Motor neuron (in vitro differentiated cells): Measurements from ENCODE around the gene CELSR1. TPM values are rescaled to one million over a fixed set of nuclear protein-coding genes. Genes with fewer than 3 reads are reported as not detected.
A peak's percentile ranks its signal among the peaks of the same experiment; 100 is the strongest.
"Not testable (repeated sequence)": the region's sequence is repeated elsewhere in the genome, so short reads cannot be mapped to it uniquely, and the experiment has no call there.

ENCODE experiments used
- ATAC-seq, 8 experiments: fragments of 200-7000 bp; cut with Tn5 transposase; replicated peaks in 6 of 8; 2 replicates each; pipeline ENCODE4 v1.8.0; 2021; ENCODE audit warnings: mild to moderate bottlenecking in 8 of 8, moderate library complexity in 8 of 8
- H3K27ac ChIP-seq, 2 donors: fragments of 250-450 bp; sonication (Bioruptor Pico); 2 replicates each; pipeline ENCODE4 v1.9.0; 2021; ENCODE audit warnings: antibody characterized with exemption in 2 of 2, mild to moderate bottlenecking in 2 of 2, moderate library complexity in 1 of 2
- H3K4me1 ChIP-seq, 2 donors: fragments of 250-450 bp; sonication (Bioruptor Pico); replicated peaks in 1 of 2; 2 replicates each; pipeline ENCODE4 v1.6.1; 2021; ENCODE audit warnings: antibody characterized with exemption in 2 of 2, mild to moderate bottlenecking in 2 of 2, moderate library complexity in 1 of 2
- H3K4me3 ChIP-seq, 5 donors: fragments of 250-450 bp; sonication (Bioruptor Pico); 2 replicates each; pipeline ENCODE4 v1.9.0; 2021; ENCODE audit warnings: antibody characterized with exemption in 5 of 5, mild to moderate bottlenecking in 5 of 5, moderate library complexity in 4 of 5
- WGBS, 10 experiments: fragments of 450-650 bp; shearing (Covaris generic); methylation state at CpG; one replicate each; pipeline ENCODE4 v1.0.0; 2022; 5-methylcytosine and 5-hydroxymethylcytosine counted together
- in situ Hi-C, 9 experiments: fragments of 400-800 bp; cut with MboI; loops; one replicate each; pipeline ENCODE4 v1.15.0; 2021; ENCODE audit warnings: low sequenced_read_pairs in 9 of 9, low pct_unique_long_range_greater_than_20kb in 2 of 9; ENCODE audit not compliant: unreplicated experiment in 9 of 9
- total RNA-seq, 8 experiments: library from RNA; unstranded; fragments of 300-600 nt; gene quantifications; 2 replicates each; pipeline versions ENCODE4 v1.2.3 to v1.2.4, GENCODE V29; 2022

The CELSR1 gene
- total RNA-seq, 8 experiments from 2014 or later: 0.76 to 26.6 (median 4.7) TPM

GRCh38 chr22:46413725-46414379 lies 123.6 kb downstream of the CELSR1 start:
- Histone ChIP-seq H3K4me1 (peaks cover 13 to 20% of the 10 kb centered on the region in 2 donors), H3K27ac (no peak overlapping the region), H3K4me3 (no peak overlapping the region)
- in situ Hi-C loops: no loop called here
- 29 to 95% (median 87%) methylated on average over 2 to 18 of the region's 23 CpGs; no CpG with 5 or more reads in 1 of the 10 experiments for WGBS, 10 experiments
- ATAC-seq: peak in 2 of 8 experiments; percentile 46 to 63

GRCh38 chr22:46411347-46411746 lies 126.1 kb downstream of the CELSR1 start:
- no peak for ATAC-seq
- in situ Hi-C loops: no loop called here
- Histone ChIP-seq H3K27ac (no peak overlapping the region), H3K4me1 (peaks cover 8 to 10% of the 10 kb centered on the region in 2 donors), H3K4me3 (no peak overlapping the region)
- 20 to 100% (median 89%) methylated on average over 1 to 4 of the region's 13 CpGs; no CpG with 5 or more reads in 6 of the 10 experiments for WGBS, 10 experiments

GRCh38 chr22:46410291-46410808 lies 127.1 kb downstream of the CELSR1 start:
- H3K4me1 ChIP-seq: peaks cover under 1% of the 10 kb centered on the region in 2 donors
- in situ Hi-C loops: no loop called here
- ATAC-seq: no peak
- H3K27ac ChIP-seq: no peak overlapping the region
- 0 to 100% (median 95%) methylated on average over 1 to 9 of the region's 28 CpGs; no CpG with 5 or more reads in 6 of the 10 experiments for WGBS, 10 experiments
- no peak overlapping the region for H3K4me3 ChIP-seq

GRCh38 chr22:46409631-46410210 lies 127.7 kb downstream of the CELSR1 start:
- WGBS, 10 experiments: 20 to 100% (median 93%) methylated on average over 1 to 5 of the region's 37 CpGs; no CpG with 5 or more reads in 5 of the 10 experiments
- no peak for ATAC-seq
- Histone ChIP-seq H3K27ac (no peak overlapping the region), H3K4me3 (no peak overlapping the region), H3K4me1 (no peaks in the 10 kb centered on the region)
- in situ Hi-C loops: no loop called here

- Histone ChIP-seq H3K4me1 (no peaks in the 10 kb centered on the region), H3K27ac (no peak overlapping the region), H3K4me3 (no peak overlapping the region)
- in situ Hi-C loops: no loop called here
- ATAC-seq: no peak
- WGBS, 10 experiments: 64 to 100% (median 77%) methylated on average over 1 to 13 of the region's 41 CpGs; no CpG with 5 or more reads in 6 of the 10 experiments
Measured at GRCh38 chr22:46408568-46409506, 128.6 kb downstream of the CELSR1 start.

GRCh38 chr22:46407748-46408147 lies 129.7 kb downstream of the CELSR1 start:
- in situ Hi-C loops: no loop called here

GRCh38 chr22:46406791-46407190 lies 130.6 kb downstream of the CELSR1 start:
- ATAC-seq: no peak
- Histone ChIP-seq H3K4me1 (no peaks in the 10 kb centered on the region), H3K4me3 (no peak overlapping the region), H3K27ac (no peak overlapping the region)
- 50% methylated on average over 6 of the region's 15 CpGs; no CpG with 5 or more reads in 9 of the 10 experiments for WGBS, 10 experiments
- in situ Hi-C loops: no loop called here

More at GRCh38 chr22:46407748-46408147, 129.7 kb downstream of the CELSR1 start:
- no peaks in the 10 kb centered on the region for H3K4me1 ChIP-seq
- no peak overlapping the region for H3K27ac ChIP-seq
- H3K4me3 ChIP-seq: no peak overlapping the region
- WGBS, 10 experiments: 52 to 97% (median 90%) methylated on average over 3 to 12 of the region's 16 CpGs; no CpG with 5 or more reads in 2 of the 10 experiments
- ATAC-seq: no peak

- no peak for ATAC-seq
- H3K4me3 ChIP-seq: no peak overlapping the region
- no peak overlapping the region for H3K27ac ChIP-seq
- H3K4me1 ChIP-seq: no peaks in the 10 kb centered on the region
- in situ Hi-C loops: no loop called here
- WGBS, 10 experiments: 100% methylated on average over 1 to 2 of the region's 8 CpGs; no CpG with 5 or more reads in 8 of the 10 experiments
Measured at GRCh38 chr22:46406349-46406748, 131.1 kb downstream of the CELSR1 start.

GRCh38 chr22:46405901-46406300 lies 131.5 kb downstream of the CELSR1 start:
- ATAC-seq: no peak
- no peak overlapping the region for H3K27ac ChIP-seq
- in situ Hi-C loops: no loop called here
- 96 to 100% (median 100%) methylated on average over 1 to 3 of the region's 4 CpGs; no CpG with 5 or more reads in 7 of the 10 experiments for WGBS, 10 experiments
- no peaks in the 10 kb centered on the region for H3K4me1 ChIP-seq
- H3K4me3 ChIP-seq: no peak overlapping the region

- H3K4me1 ChIP-seq, H3K27ac ChIP-seq, in situ Hi-C loops, ATAC-seq, H3K4me3 ChIP-seq: not testable (repeated sequence)
- 0 to 100% (median 87%) methylated on average over 1 to 7 of the region's 7 CpGs; no CpG with 5 or more reads in 2 of the 10 experiments for WGBS, 10 experiments
Measured at GRCh38 chr22:46403880-46404279, 133.5 kb downstream of the CELSR1 start.

GRCh38 chr22:46402505-46402904 lies 134.9 kb downstream of the CELSR1 start:
- ATAC-seq: no peak
- 0 to 100% (median 84%) methylated on average over 1 to 2 of the region's 2 CpGs for WGBS, 10 experiments
- in situ Hi-C loops: no loop called here
- no peak overlapping the region for H3K27ac ChIP-seq
- no peak overlapping the region for H3K4me3 ChIP-seq
- H3K4me1 ChIP-seq: no peaks in the 10 kb centered on the region

GRCh38 chr22:46401370-46401769 lies 136.1 kb downstream of the CELSR1 start:
- WGBS, 10 experiments: 20 to 100% (median 91%) methylated on average over 1 to 6 of the region's 10 CpGs; no CpG with 5 or more reads in 2 of the 10 experiments
- Histone ChIP-seq H3K27ac (no peak overlapping the region), H3K4me3 (no peak overlapping the region), H3K4me1 (no peaks in the 10 kb centered on the region)
- ATAC-seq: no peak
- in situ Hi-C loops: no loop called here
